H1 (cell line): Measurements from ENCODE around the gene REC8. TPM values are rescaled to one million over a fixed set of nuclear protein-coding genes. Genes with fewer than 3 reads are reported as not detected.

ENCODE experiments used
- POLR2A ChIP-seq, 2 experiments: IDR thresholded peaks; 1 replicate in 1 of 2; 2 replicates in 1 of 2; pipeline ENCODE4 v1.6.1; 2011; ENCODE audit warnings: low read depth in 2 of 2, low read length in 2 of 2, mild to moderate bottlenecking in 2 of 2; ENCODE audit errors: control extremely low read depth in 1 of 2
- SIN3A ChIP-seq, 2 experiments: IDR thresholded peaks in 1 of 2; conservative IDR thresholded peaks in 1 of 2; 2 replicates each; pipeline ENCODE4 v1.6.1; 2011 to 2012; ENCODE audit warnings: low read length in 2 of 2, improper control_type of control experiment in 1 of 2, low read depth in 1 of 2, mild to moderate bottlenecking in 1 of 2
- polyA plus RNA-seq, 7 experiments: library from polyadenylated mRNA; depleted of rRNA in 3 of 7; stranded (reverse) in 5 of 7; unstranded in 2 of 7; fragments of >200 nt in 5 of 7; fragments of 200-250 nt in 2 of 7; gene quantifications; 1 replicate in 5 of 7; 2 replicates in 1 of 7; 4 replicates in 1 of 7; pipeline versions ENCODE4 v1.2.1 to v1.2.3, GENCODE V29; 2011 to 2013; ENCODE audit warnings: missing spikeins in 2 of 7, mixed read lengths in 2 of 7
- total RNA-seq: library from RNA; stranded (reverse); fragmentation: NEBNext Ultra II Directional; extraction: Animal tissue kit (Norgen Biotek cat#: 25700); gene quantifications from 2 replicates; pipeline ENCODE4 v1.2.1, GENCODE V29; 2021

REC8 gene
- total and polyA plus RNA-seq, 2 of the 8 experiments (the other 6 are each of a cell fraction or from before 2014, with no cell fraction given), result 9.8 to 28.5 TPM

GRCh38 chr14:24146978-24147760, 24.7 kb upstream of the REC8 start, which contains the start of gene RNF31 (continued):
- TF ChIP-seq SIN3A (conservative IDR thresholded peaks at IDR 0.05 in 1 of 2, IDR thresholded peaks at IDR 0.05 in 1 of 2; ENCODE audit: low read depth in 1 of 2, low read length in 2 of 2), result 0 out of 4 replicates have a peak, but pooled peaks of 1 of the 2 experiments have one; percentile 17
- peak in 1 of 2 experiments; percentile 55; a peak in 1 of 3 replicates for TF ChIP-seq POLR2A (IDR thresholded peaks at IDR 0.05; ENCODE audit: control extremely low read depth in 1 of 2, low read depth in 2 of 2, low read length in 2 of 2)
